HEK293 (cell line): ENCODE data around the gene HYDIN.

Experiments used
- CTCF ChIA-PET: fragments of 350-600 bp; formaldehyde crosslinking; extraction: SDS; loops from one replicate; lab custom pipeline; 2021; ENCODE audit warnings: antibody characterized with exemption; lab: Yijun Ruan, JAX
- POLR2A ChIA-PET: fragments of 300-600 bp; formaldehyde crosslinking; extraction: SDS; loops from one replicate; lab custom pipeline; 2020; ENCODE audit warnings: antibody characterized with exemption, inconsistent platforms; lab: Yijun Ruan, JAX
- H3K27ac ChIP-seq: fragments of 200-500 bp; sonication (Bioruptor generic); 2 replicates; pipeline ENCODE4 v1.5.1; 2014; ENCODE audit warnings: low read depth, low read length, control low read depth, inconsistent platforms; ENCODE audit errors: extremely low read depth
- H3K36me3 ChIP-seq, 2 experiments: fragments of 200-500 bp in 1 of 2; sonication (Bioruptor generic) in 1 of 2; 1 replicate in 1 of 2; 2 replicates in 1 of 2; pipeline ENCODE4 v1.5.1; 2014 to 2017; ENCODE audit warnings: inconsistent platforms in 2 of 2, low read length in 2 of 2; ENCODE audit not compliant: control insufficient read depth in 2 of 2, insufficient read depth in 1 of 2
- H3K4me1 ChIP-seq: fragments of 200-500 bp; sonication (Bioruptor generic); 2 replicates; pipeline ENCODE4 v1.5.1; 2014; ENCODE audit warnings: mild to moderate bottlenecking, low read length, inconsistent platforms; ENCODE audit not compliant: control insufficient read depth, insufficient read depth
- H3K4me3 ChIP-seq: 2 replicates; pipeline ENCODE4 v1.5.1; 2011; ENCODE audit warnings: low read depth, mild to moderate bottlenecking, control low read depth, low read length, moderate library complexity
- H3K9me3 ChIP-seq: fragments of 200-500 bp; sonication (Bioruptor generic); 2 replicates; pipeline ENCODE4 v1.5.1; 2014; ENCODE audit warnings: low read depth, low read length, inconsistent platforms; ENCODE audit not compliant: control insufficient read depth, insufficient read depth
- OVOL3 ChIP-seq: fragments of 450-650 bp; formaldehyde crosslinking; IDR thresholded peaks from 2 replicates; pipeline ENCODE4 v1.5.1; 2016; ENCODE audit warnings: missing biosample characterization, missing genetic modification characterization
- SETDB1 ChIP-seq: IDR thresholded peaks from one replicate; pipeline ENCODE4 v1.6.1; 2017; ENCODE audit warnings: mild to moderate bottlenecking, low read length, moderate library complexity, mixed read lengths; ENCODE audit not compliant: insufficient read length
- TSHZ1 ChIP-seq: fragments of 450-650 bp; formaldehyde crosslinking; IDR thresholded peaks from 2 replicates; pipeline ENCODE4 v1.5.1; 2016; ENCODE audit warnings: missing biosample characterization, missing genetic modification characterization, borderline replicate concordance
- ZFP3 ChIP-seq: fragments of 450-650 bp; formaldehyde crosslinking; IDR thresholded peaks from 2 replicates; pipeline ENCODE4 v1.5.1; 2016; ENCODE audit warnings: low read depth, missing biosample characterization, missing genetic modification characterization
- ZNF354C ChIP-seq: fragments of 450-650 bp; formaldehyde crosslinking; IDR thresholded peaks from 2 replicates; pipeline ENCODE4 v1.5.1; 2016; ENCODE audit warnings: missing biosample characterization, missing genetic modification characterization, low read depth, borderline replicate concordance
- ZNF530 ChIP-seq: fragments of 450-650 bp; formaldehyde crosslinking; IDR thresholded peaks from 2 replicates; pipeline ENCODE4 v1.5.1; 2016; ENCODE audit warnings: low read depth, missing biosample characterization, missing genetic modification characterization
- ZNF660 ChIP-seq: fragments of 450-650 bp; IDR thresholded peaks from 2 replicates; pipeline ENCODE4 v1.5.1; 2018; ENCODE audit warnings: missing biosample characterization, mild to moderate bottlenecking, missing genetic modification characterization
- TF ChIP-seq, protein P1 (sequence below): fragments of 450-650 bp; formaldehyde crosslinking; IDR thresholded peaks from 2 replicates; pipeline ENCODE4 v1.5.1; 2016; ENCODE audit warnings: missing biosample characterization, missing genetic modification characterization

HYDIN gene

DNA sequence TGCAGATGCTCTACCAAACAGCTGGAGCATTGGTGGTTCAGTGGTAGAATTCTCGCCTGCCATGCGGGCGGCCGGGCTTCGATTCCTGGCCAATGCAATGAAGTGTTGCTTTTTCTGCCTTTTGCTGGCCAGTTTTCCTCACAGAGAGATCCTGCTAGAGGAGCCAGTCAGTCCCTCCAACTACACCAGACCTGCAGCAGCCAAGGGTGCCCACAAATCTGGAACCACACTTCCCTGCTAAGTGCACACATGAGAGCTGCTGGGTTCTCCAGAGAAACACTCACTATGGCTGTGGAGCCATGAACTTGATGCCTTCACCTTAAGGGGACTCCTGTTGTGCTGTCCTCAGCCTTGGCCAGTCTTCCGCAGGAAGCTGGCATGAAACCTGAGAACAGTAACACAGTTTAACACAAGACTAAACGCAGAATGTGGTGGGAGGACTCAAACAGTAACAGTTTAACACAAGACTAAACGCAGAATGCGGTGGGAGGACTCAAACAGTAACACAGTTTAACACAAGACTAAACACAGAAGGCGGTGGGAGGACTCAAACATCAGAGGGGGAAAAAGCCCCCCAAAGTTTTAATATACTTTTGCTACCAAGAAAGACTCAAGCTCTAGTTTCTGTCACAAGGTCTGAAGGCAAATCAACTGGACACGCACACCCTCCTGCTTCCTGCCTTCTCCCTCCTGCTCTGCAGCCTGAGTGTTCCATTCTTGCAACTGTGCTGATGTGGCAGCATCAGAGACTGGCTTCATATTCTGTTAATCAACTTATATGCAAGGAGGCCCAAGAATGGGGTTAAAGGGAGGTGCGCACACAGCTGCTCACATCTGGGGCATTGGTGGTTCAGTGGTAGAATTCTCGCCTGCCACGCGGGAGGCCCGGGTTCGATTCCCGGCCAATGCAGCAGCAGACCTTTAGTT, 441.6 kb downstream of the HYDIN start:
- CTCF ChIA-PET: interaction anchor here (1.1 kb wide), 1 partner anchor 18 kb away, joined by 5 read pairs; no protein-coding TSS in a partner anchor

DNA sequence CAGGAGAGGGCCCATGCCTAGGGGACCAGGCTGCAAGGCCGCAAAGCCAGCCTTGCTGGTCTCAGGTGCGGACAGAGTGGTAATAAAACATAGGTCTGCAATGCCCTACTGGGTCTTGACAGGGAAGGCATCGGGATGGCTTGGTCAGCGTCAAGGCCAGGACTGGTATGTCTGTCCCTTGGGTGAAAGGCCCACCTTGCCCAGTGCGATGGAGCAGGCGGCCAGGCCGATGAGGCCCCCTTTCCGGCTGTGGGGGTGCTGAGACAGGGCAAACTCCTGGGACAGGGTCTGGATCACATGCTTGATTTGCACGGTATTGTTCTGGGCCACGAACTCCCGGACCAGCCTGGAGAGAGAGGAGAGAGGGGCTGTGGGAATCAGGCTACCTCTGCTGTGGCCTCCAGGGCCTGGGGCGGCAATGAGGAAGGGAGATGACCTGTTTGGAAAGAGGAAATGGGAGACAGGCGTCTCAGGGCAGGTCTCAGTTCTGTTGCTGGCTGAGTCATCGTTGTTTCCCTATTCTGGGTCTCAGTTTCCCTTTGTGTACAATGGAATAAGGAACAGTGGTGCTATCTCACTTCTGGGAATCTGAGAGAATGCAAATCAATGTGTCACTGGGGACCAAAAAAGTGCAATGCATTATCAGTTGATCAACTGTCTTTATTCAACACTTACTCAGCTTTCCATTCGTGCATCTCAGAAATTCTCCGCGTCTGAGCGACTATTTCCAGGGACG, 444.3 kb downstream of the HYDIN start:
- CTCF ChIA-PET: no interaction called here
- H3K4me3 ChIP-seq: no peak overlapping the region
- H3K27ac ChIP-seq: no peak overlapping the region
- POLR2A ChIA-PET: interaction anchor here (0.6 kb wide), 1 partner anchor 99 kb away, joined by 3 read pairs; no protein-coding TSS in a partner anchor
- TF ChIP-seq OVOL3: no peak
- TF ChIP-seq, all 188 proteins: peak for 0
- no peaks in the 10 kb centered on the region for H3K9me3 ChIP-seq
- peaks cover 0 to 58% of the 10 kb centered on the region in 2 experiments; a peak in 1 of 3 replicates for H3K36me3 ChIP-seq
- H3K4me1 ChIP-seq: no peaks in the 10 kb centered on the region

More for the DNA sequence above, 441.6 kb downstream of the HYDIN start:
- no peak overlapping the region for H3K4me3 ChIP-seq
- no peaks in the 10 kb centered on the region for H3K4me1 ChIP-seq
- TF ChIP-seq OVOL3: no peak
- TF ChIP-seq ZFP3: no peak
- TF ChIP-seq ZNF530: no peak
- TF ChIP-seq ZNF660 (tag by site-specific recombination): 0 out of 2 replicates have a peak, but pooled peaks have one; percentile 53
- TF ChIP-seq ZNF354C: no peak
- no peak for TF ChIP-seq TSHZ1
- no peaks in the 10 kb centered on the region for H3K9me3 ChIP-seq
- H3K27ac ChIP-seq: no peak overlapping the region
- POLR2A ChIA-PET: no interaction called here
- peaks cover 0 to 31% of the 10 kb centered on the region in 2 experiments; a peak in 1 of 3 replicates for H3K36me3 ChIP-seq

- H3K27ac ChIP-seq: no peak overlapping the region
- TF ChIP-seq, protein P1, sequence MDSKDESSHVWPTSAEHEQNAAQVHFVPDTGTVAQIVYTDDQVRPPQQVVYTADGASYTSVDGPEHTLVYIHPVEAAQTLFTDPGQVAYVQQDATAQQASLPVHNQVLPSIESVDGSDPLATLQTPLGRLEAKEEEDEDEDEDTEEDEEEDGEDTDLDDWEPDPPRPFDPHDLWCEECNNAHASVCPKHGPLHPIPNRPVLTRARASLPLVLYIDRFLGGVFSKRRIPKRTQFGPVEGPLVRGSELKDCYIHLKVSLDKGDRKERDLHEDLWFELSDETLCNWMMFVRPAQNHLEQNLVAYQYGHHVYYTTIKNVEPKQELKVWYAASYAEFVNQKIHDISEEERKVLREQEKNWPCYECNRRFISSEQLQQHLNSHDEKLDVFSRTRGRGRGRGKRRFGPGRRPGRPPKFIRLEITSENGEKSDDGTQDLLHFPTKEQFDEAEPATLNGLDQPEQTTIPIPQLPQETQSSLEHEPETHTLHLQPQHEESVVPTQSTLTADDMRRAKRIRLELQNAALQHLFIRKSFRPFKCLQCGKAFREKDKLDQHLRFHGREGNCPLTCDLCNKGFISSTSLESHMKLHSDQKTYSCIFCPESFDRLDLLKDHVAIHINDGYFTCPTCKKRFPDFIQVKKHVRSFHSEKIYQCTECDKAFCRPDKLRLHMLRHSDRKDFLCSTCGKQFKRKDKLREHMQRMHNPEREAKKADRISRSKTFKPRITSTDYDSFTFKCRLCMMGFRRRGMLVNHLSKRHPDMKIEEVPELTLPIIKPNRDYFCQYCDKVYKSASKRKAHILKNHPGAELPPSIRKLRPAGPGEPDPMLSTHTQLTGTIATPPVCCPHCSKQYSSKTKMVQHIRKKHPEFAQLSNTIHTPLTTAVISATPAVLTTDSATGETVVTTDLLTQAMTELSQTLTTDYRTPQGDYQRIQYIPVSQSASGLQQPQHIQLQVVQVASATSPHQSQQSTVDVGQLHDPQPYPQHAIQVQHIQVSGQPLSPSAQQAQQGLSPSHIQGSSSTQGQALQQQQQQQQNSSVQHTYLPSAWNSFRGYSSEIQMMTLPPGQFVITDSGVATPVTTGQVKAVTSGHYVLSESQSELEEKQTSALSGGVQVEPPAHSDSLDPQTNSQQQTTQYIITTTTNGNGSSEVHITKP (tag by site-specific recombination): no peak
- TF ChIP-seq SETDB1: no peak
- H3K4me1 ChIP-seq: no peaks in the 10 kb centered on the region
- CTCF ChIA-PET: no interaction called here
- H3K4me3 ChIP-seq: no peak overlapping the region
- H3K9me3 ChIP-seq: no peaks in the 10 kb centered on the region
- H3K36me3 ChIP-seq: peaks cover 0 to 70% of the 10 kb centered on the region in 2 experiments; a peak in 1 of 3 replicates
- POLR2A ChIA-PET: no interaction called here
Observed at GRCh38 chr16:70784692-70785555, 445.6 kb downstream of the HYDIN start.
